Subcutaneous adipose tissue (tissue), 4 donors: ENCODE data around the gene HDHD5. TPM values are rescaled to one million over a fixed set of nuclear protein-coding genes. Genes with fewer than 3 reads are reported as not detected.

Source experiments
- CTCF ChIP-seq: fragments of 450-650 bp; IDR thresholded peaks from one replicate; pipeline ENCODE4 v1.5.1; 2016; ENCODE audit warnings: low read depth, mild to moderate bottlenecking, control low read depth, antibody characterized with exemption, moderate library complexity
- total RNA-seq, 4 donors: library from RNA; depleted of rRNA; stranded (reverse); fragments of >200 nt; gene quantifications; one replicate each; pipeline ENCODE4 v1.1.0, GENCODE V29; 2016

The HDHD5 gene
- total RNA-seq, 4 donors from 2014 or later = 23.0 to 73.1 (median 41.7) TPM

DNA sequence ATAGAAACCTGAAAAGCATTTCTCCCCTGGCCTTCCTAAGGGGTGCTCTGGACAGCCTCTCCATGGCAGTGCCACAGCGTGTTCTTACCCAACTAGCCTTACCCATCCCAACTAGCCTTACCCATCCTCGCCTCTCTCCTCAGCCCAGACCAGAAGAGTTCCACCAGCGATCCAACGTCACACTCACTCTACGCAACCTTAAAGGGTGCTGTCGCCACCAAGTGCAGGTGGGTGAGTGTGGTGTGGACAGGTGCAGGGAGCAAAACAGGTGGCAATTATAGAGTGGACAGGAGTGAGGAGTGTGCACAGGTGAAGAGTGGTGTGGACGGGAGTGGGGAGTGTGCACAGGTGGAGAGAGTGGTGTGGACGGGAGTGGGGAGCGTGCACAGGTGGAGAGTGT lies 55.7 kb downstream of the HDHD5 start:
- no peak for TF ChIP-seq CTCF

GRCh38 chr22:17102297-17102667 lies 56.8 kb downstream of the HDHD5 start:
- no peak for TF ChIP-seq CTCF

DNA sequence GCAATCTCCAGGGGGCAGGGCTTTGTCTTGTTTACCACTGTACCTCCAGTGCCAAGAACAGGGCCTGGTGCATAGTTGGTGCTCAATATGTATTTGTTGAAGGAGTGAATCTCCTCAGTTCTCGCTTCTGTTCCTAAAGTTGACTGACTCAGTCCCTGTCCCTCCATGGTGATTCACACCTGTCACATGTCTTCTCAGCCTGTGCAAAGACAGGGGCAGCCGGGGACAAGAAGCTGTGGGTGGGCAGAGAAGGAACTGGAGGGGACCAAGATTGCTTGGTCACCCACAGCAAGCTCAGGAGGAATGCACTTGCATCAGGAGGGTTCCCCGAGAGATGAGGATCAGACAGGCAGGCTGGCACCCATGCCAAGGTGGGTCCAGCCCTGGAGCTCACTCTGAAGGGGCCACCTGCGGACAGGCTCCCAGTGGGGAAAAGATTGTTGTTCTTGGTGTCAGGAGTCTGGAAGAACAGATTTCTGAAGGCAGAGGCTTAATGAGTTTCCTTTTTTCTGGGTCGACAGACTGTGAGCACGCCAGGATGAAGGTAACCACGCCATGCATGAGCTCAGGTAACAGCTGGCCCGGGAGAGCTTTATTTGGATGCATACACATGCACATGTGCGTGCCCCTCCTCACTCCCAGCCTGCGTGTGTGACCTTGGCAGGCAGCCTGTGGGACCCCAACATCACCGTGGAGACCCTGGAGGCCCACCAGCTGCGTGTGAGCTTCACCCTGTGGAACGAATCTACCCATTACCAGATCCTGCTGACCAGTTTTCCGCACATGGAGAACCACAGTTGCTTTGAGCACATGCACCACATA lies 57.4 kb downstream of the HDHD5 start:
- no peak for TF ChIP-seq CTCF

- no peak for TF ChIP-seq CTCF
These were observed 58.5 kb downstream of the HDHD5 start for GRCh38 chr22:17100621-17101020.

DNA sequence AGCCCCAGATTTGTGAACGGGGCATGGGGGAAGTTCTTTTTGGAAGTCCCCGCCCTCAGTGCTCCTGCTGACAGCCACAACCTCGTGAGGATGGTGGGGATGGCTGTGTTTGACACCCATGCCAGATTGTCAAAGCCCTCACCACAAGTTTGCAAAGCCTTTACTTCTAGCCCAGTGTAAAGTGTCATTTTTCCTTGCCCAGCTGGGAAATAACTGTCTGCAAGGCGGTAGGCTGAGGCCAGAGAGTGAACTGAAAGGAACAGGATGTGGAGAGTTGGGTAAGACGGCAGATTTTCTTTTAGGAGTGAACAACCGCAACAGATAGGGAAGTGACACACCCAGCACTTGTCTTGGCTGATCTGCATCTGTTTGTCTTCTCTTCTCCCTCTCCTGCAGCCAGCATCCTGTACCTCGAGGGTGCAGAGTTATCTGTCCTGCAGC lies 60.7 kb downstream of the HDHD5 start:
- TF ChIP-seq CTCF = no peak

DNA sequence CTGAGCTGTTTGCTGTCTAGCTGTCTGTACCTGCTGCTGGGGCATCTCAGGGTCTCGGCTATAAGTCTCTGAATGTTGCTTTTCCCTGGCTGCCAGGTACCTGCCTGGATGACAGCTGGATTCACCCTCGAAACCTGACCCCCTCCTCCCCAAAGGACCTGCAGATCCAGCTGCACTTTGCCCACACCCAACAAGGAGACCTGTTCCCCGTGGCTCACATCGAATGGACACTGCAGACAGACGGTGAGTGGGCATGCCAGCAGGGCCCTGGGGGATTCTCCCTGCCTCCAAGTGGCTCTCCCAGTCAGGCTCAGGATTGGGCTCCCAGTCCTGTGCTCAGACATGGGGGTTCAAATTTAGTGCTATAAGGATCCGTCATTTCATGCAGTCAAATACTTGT lies 61.4 kb downstream of the HDHD5 start:
- TF ChIP-seq CTCF = no peak

DNA sequence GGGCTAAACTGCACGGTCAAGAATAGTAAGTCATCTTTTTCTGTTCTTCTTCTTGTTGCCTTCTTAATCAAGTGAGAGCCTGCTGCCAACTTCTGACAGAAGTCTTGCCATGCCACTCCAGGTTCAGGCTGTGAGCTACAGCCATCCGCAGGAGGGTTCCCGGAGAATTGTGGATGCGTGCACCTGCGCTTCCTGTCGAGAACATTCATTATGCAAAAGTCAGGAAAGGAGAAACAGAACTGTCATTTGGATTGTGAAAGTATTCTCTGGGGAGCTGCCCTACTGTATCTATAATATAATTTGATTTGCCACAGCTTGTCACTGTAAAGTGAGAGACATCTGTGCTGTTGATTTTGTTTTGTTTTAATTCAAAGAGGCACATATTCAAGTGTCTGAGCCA lies 62.0 kb downstream of the HDHD5 start:
- TF ChIP-seq CTCF = no peak
